ENCODE data around the gene COMT. TPM values are rescaled to one million over a fixed set of nuclear protein-coding genes. Genes with fewer than 3 reads are reported as not detected.

Gene COMT
- total and polyA plus RNA-seq, 2 of the 4 experiments (the other 2 are of a cell fraction): 202 to 347 TPM

GRCh38 chr22:19913337-19913936, 28.1 kb upstream of the COMT start:
- H2AK9ac ChIP-seq (replicated peaks; ENCODE audit: low read depth, low read length, poor library complexity): no peak overlapping the region
- ChIA-PET CTCF (interaction anchor here (2.1 kb wide), 1 partner anchor 183 kb away, joined by 14 read pairs; no protein-coding TSS in a partner anchor), POLR2A (ENCODE audit: unreplicated experiment) (no interaction called here)
- intact Hi-C loops (cut with micrococcal nuclease): no loop called here
- H3K23ac ChIP-seq (ENCODE audit: low read depth, low read length): no peak overlapping the region
- no peak overlapping the region for H2BK20ac ChIP-seq (ENCODE audit: low read depth, low read length)
- H3K14ac ChIP-seq (replicated peaks; ENCODE audit: low read depth, low read length): no peak overlapping the region
- in situ Hi-C loops (cut with MboI; ENCODE audit: low sequenced_read_pairs): loop anchor here (5.0 kb wide), 1 partner anchor 181 kb away; no protein-coding TSS in a partner anchor
- no peak overlapping the region for H3K56ac ChIP-seq (ENCODE audit: extremely low read depth, insufficient read depth, low read length)
- ATAC-seq (ENCODE audit: low read depth) (no peak), DNase-seq (no peak)
- peaks cover 6% of the 10 kb centered on the region; the same call in 1 of the 2 replicates for H3K9me1 ChIP-seq (ENCODE audit: insufficient read depth, low read length)
- no peak overlapping the region for H2AK5ac ChIP-seq (ENCODE audit: low read depth, low read length)
- no peak overlapping the region for H3K4ac ChIP-seq (ENCODE audit: low read depth, low read length)
- TF ChIP-seq RFX5 (IDR thresholded peaks at IDR 0.05; ENCODE audit: low read depth, low read length) (no peak), SMC3 (IDR thresholded peaks at IDR 0.05; ENCODE audit: low read depth, low read length) (no peak), MXI1 (IDR thresholded peaks at IDR 0.05; ENCODE audit: borderline replicate concordance, low read depth, low read length) (no peak), POLR2A (IDR thresholded peaks at IDR 0.05; ENCODE audit: low read depth, low read length) (no peak), NFE2L2 (IDR thresholded peaks at IDR 0.05; ENCODE audit: low read depth, low read length) (no peak), RCOR1 (IDR thresholded peaks at IDR 0.05; ENCODE audit: insufficient replicate concordance, low read length) (no peak), CEBPB (IDR thresholded peaks at IDR 0.05; ENCODE audit: low read depth, low read length) (no peak), ELK1 (IDR thresholded peaks at IDR 0.05; ENCODE audit: borderline replicate concordance, low read depth, low read length) (no peak), CTCF (conservative IDR thresholded peaks at IDR 0.05; ENCODE audit: low read depth, low read length) (no peak), BHLHE40 (IDR thresholded peaks at IDR 0.05; ENCODE audit: low read depth, low read length) (no peak), MAFK (IDR thresholded peaks at IDR 0.05; ENCODE audit: low read depth, low read length) (no peak), MAZ (IDR thresholded peaks at IDR 0.05; ENCODE audit: borderline replicate concordance, low read depth, low read length) (no peak), FOS (IDR thresholded peaks at IDR 0.05; ENCODE audit: low read depth, low read length) (no peak), RAD21 (IDR thresholded peaks at IDR 0.05; ENCODE audit: low read length) (no peak), CHD1 (IDR thresholded peaks at IDR 0.05; ENCODE audit: low read depth, low read length) (no peak), USF2 (IDR thresholded peaks at IDR 0.05; ENCODE audit: low read depth, low read length) (no peak)
- H3K4me3 ChIP-seq (ENCODE audit: insufficient read depth, low read depth, low read length): no peak overlapping the region
- no peak overlapping the region for H4K5ac ChIP-seq (ENCODE audit: low read depth, low read length)
- no peak overlapping the region for H4K91ac ChIP-seq (ENCODE audit: insufficient read depth, low read depth, low read length)
- H4K8ac ChIP-seq (ENCODE audit: low read depth in 2 of 2, low read length in 2 of 2): no peak overlapping the region
- H3K9me3 ChIP-seq (ENCODE audit: control insufficient read depth, insufficient read depth, low read length): no peaks in the 10 kb centered on the region; the same call in 1 of the 2 replicates
- H3K36me3 ChIP-seq (ENCODE audit: control insufficient read depth, insufficient read depth, low read length): peaks cover 42% of the 10 kb centered on the region
- 83% methylated on average over 2 of the region's 6 CpGs; no CpG with 5 or more reads in 1 of the 2 experiments for WGBS, 2 experiments (ENCODE audit: extremely low coverage in 2 of 2, insufficient read length in 1 of 2)
- H2BK5ac ChIP-seq (ENCODE audit: low read depth, low read length, poor library complexity, severe bottlenecking): no peak overlapping the region
- dilution Hi-C loops (cut with HindIII; ENCODE audit: low sequenced_read_pairs, unreplicated experiment): no loop called here
- H2AFZ ChIP-seq (replicated peaks; ENCODE audit: low read length, poor library complexity): no peak overlapping the region
- no peaks in the 10 kb centered on the region for H3K27me3 ChIP-seq (ENCODE audit: control insufficient read depth, insufficient read depth, low read length)
- no peak overlapping the region for H3K18ac ChIP-seq (ENCODE audit: low read depth, low read length)
- no peak overlapping the region for H2BK120ac ChIP-seq (ENCODE audit: low read depth, low read length)
- BruUV-seq (replicated peaks): no TSS peak
- peaks cover 2% of the 10 kb centered on the region for H3K4me1 ChIP-seq (ENCODE audit: control insufficient read depth, insufficient read depth, low read length)
- H3K79me1 ChIP-seq (ENCODE audit: low read depth in 1 of 2, low read length in 2 of 2): peaks cover 0 to 7% of the 10 kb centered on the region in 2 experiments; a peak in 2 of 4 replicates
- no peak overlapping the region for H3K27ac ChIP-seq (ENCODE audit: insufficient read depth, low read length)
- no peaks in the 10 kb centered on the region for H4K20me1 ChIP-seq (ENCODE audit: insufficient read depth, low read length)
- no peak overlapping the region for H3K4me2 ChIP-seq (ENCODE audit: low read depth, low read length)
- no peak overlapping the region for H2BK15ac ChIP-seq (ENCODE audit: low read depth, low read length)
- no peak overlapping the region for H3K9ac ChIP-seq (ENCODE audit: low read depth, low read length)
